SK-N-SH (cell line): Measurements from ENCODE around the gene OCA2. TPM values are rescaled to one million over a fixed set of nuclear protein-coding genes. Genes with fewer than 3 reads are reported as not detected.

ENCODE experiments used
- CTCF ChIA-PET: fragments of 300-600, 350-600 bp; formaldehyde crosslinking; extraction: SDS; loops from one replicate; lab custom pipeline; 2021; lab: Yijun Ruan, JAX
- POLR2A ChIA-PET: fragments of 350-600 bp; sonication (Branson Sonifier 250); formaldehyde crosslinking; extraction: SDS; loops from one replicate; lab custom pipeline; 2020; ENCODE audit warnings: antibody characterized with exemption, inconsistent platforms; lab: Yijun Ruan, JAX
- DNase-seq: peaks from one replicate; pipeline ENCODE4 v3.0.0; 2012
- H2AFZ ChIP-seq: fragments of 200-600 bp; sonication (generic); 2 replicates; pipeline ENCODE4 v1.8.1; 2016; ENCODE audit warnings: antibody characterized with exemption, mild to moderate bottlenecking, low read depth
- H3F3A ChIP-seq: fragments of 200-600 bp; sonication (generic); replicated peaks from 2 replicates; pipeline ENCODE3; 2016; ENCODE audit warnings: antibody characterized with exemption, mild to moderate bottlenecking; ENCODE audit not compliant: insufficient read depth
- H3K27ac ChIP-seq, 2 experiments: fragments of 200-500 bp in 1 of 2; fragments of 200-600 bp in 1 of 2; sonication (Bioruptor generic) in 1 of 2; sonication (generic), shearing (Covaris generic) in 1 of 2; 2 replicates each; pipeline versions ENCODE4 v1.5.1 to v1.6.1; 2014 to 2016; ENCODE audit warnings: low read depth in 2 of 2, inconsistent platforms in 1 of 2, low read length in 1 of 2, mild to moderate bottlenecking in 1 of 2, mixed read lengths in 1 of 2
- H3K27me3 ChIP-seq: fragments of 200-600 bp; sonication (generic), shearing (Covaris generic); 2 replicates; pipeline ENCODE4 v1.6.1; 2016; ENCODE audit warnings: mixed run types; ENCODE audit not compliant: insufficient read depth
- H3K36me3 ChIP-seq, 2 experiments: fragments of 200-500 bp in 1 of 2; fragments of 200-600 bp in 1 of 2; sonication (Bioruptor generic) in 1 of 2; sonication (generic) in 1 of 2; replicated peaks in 1 of 2; 2 replicates each; pipeline versions ENCODE3 to v1.5.1; 2014 to 2016; ENCODE audit warnings: low read length in 1 of 2, mild to moderate bottlenecking in 1 of 2; ENCODE audit not compliant: insufficient read depth in 2 of 2, control insufficient read depth in 1 of 2
- H3K4me1 ChIP-seq, 2 experiments: fragments of 200-500 bp in 1 of 2; fragments of 200-600 bp in 1 of 2; sonication (Bioruptor generic) in 1 of 2; sonication (generic), shearing (Covaris generic) in 1 of 2; 2 replicates each; pipeline versions ENCODE4 v1.5.1 to v1.6.1; 2014 to 2016; ENCODE audit warnings: low read depth in 1 of 2, low read length in 1 of 2, mixed run types in 1 of 2; ENCODE audit not compliant: insufficient read depth in 2 of 2, control insufficient read depth in 1 of 2
- H3K4me2 ChIP-seq: fragments of 200-600 bp; sonication (generic), shearing (Covaris generic); 2 replicates; pipeline ENCODE4 v1.6.1; 2017; ENCODE audit warnings: mixed run types
- H3K4me3 ChIP-seq, 2 experiments: fragments of 200-500 bp in 1 of 2; fragments of 200-600 bp in 1 of 2; sonication (Bioruptor generic) in 1 of 2; sonication (generic), shearing (Covaris generic) in 1 of 2; 2 replicates each; pipeline versions ENCODE4 v1.5.1 to v1.8.1; 2014 to 2016; ENCODE audit warnings: low read depth in 2 of 2, inconsistent platforms in 1 of 2, low read length in 1 of 2, mild to moderate bottlenecking in 1 of 2, mixed read lengths in 1 of 2, moderate library complexity in 1 of 2
- H3K79me2 ChIP-seq: fragments of 200-600 bp; sonication (generic); 2 replicates; pipeline ENCODE4 v1.8.1; 2017; ENCODE audit warnings: mild to moderate bottlenecking; ENCODE audit not compliant: insufficient read depth
- H3K9ac ChIP-seq: fragments of 200-600 bp; sonication (generic); 2 replicates; pipeline ENCODE4 v1.6.1; 2017; ENCODE audit warnings: mixed run types
- H3K9me2 ChIP-seq: fragments of 200-600 bp; sonication (generic); 2 replicates; pipeline ENCODE4 v1.6.1; 2017; ENCODE audit warnings: mixed run types
- H3K9me3 ChIP-seq: fragments of 200-600 bp; sonication (generic); 2 replicates; pipeline ENCODE4 v1.6.1; 2017; ENCODE audit warnings: mixed run types, mild to moderate bottlenecking, moderate library complexity
- H4K20me1 ChIP-seq: fragments of 200-600 bp; sonication (generic); 2 replicates; pipeline ENCODE4 v1.6.1; 2017; ENCODE audit warnings: mild to moderate bottlenecking, mixed run types; ENCODE audit not compliant: insufficient read depth
- ELF1 ChIP-seq: IDR thresholded peaks from 2 replicates; pipeline ENCODE4 v1.4.0; 2012
- EP300 ChIP-seq, 2 experiments: IDR thresholded peaks; 2 replicates each; pipeline versions ENCODE4 v1.4.0 to v1.6.1; 2012; ENCODE audit warnings: borderline replicate concordance in 1 of 2, low read depth in 1 of 2, low read length in 1 of 2
- FOSL2 ChIP-seq: IDR thresholded peaks from 2 replicates; pipeline ENCODE4 v1.4.0; 2012; ENCODE audit warnings: low read depth, mild to moderate bottlenecking, moderate library complexity, borderline replicate concordance
- FOXJ3 ChIP-seq: sonication (generic); formaldehyde crosslinking; IDR thresholded peaks from 2 replicates; pipeline ENCODE4 v1.5.1; 2020; ENCODE audit warnings: mild to moderate bottlenecking, missing genetic modification reagents
- GABPA ChIP-seq: IDR thresholded peaks from 2 replicates; pipeline ENCODE4 v1.4.0; 2012; ENCODE audit warnings: low read depth, mild to moderate bottlenecking
- GATA2 ChIP-seq: sonication (generic); formaldehyde crosslinking; IDR thresholded peaks from 2 replicates; pipeline ENCODE4 v1.5.0; 2020; ENCODE audit warnings: mild to moderate bottlenecking, missing genetic modification reagents
- IRF3 ChIP-seq: fragments of 150-350 bp; IDR thresholded peaks from 2 replicates; pipeline ENCODE4 v1.6.1; 2016; ENCODE audit warnings: mild to moderate bottlenecking, low read depth, low read length
- MAX ChIP-seq: IDR thresholded peaks from 2 replicates; pipeline ENCODE4 v1.4.0; 2012; ENCODE audit warnings: low read depth
- MEF2A ChIP-seq: IDR thresholded peaks from 2 replicates; pipeline ENCODE4 v1.4.0; 2012; ENCODE audit warnings: low read depth, borderline replicate concordance
- POLR2AphosphoS5 ChIP-seq: IDR thresholded peaks from 2 replicates; pipeline ENCODE4 v1.6.1; 2012; ENCODE audit warnings: low read depth, low read length
- RAD21 ChIP-seq: IDR thresholded peaks from 2 replicates; pipeline ENCODE4 v1.6.1; 2012; ENCODE audit warnings: mild to moderate bottlenecking, low read length
- RCOR1 ChIP-seq: fragments of 150-350 bp; IDR thresholded peaks from 2 replicates; pipeline ENCODE4 v1.6.1; 2017; ENCODE audit warnings: antibody characterized with exemption, low read length
- REST ChIP-seq: IDR thresholded peaks from 2 replicates; pipeline ENCODE4 v1.6.1; 2012; ENCODE audit warnings: mild to moderate bottlenecking, low read depth, low read length, moderate library complexity
- RFX5 ChIP-seq: IDR thresholded peaks from 2 replicates; pipeline ENCODE4 v1.6.1; 2012; ENCODE audit warnings: mild to moderate bottlenecking, improper control_type of control experiment, low read length
- SIN3A ChIP-seq: IDR thresholded peaks from 2 replicates; pipeline ENCODE4 v1.6.1; 2012; ENCODE audit warnings: low read depth, mild to moderate bottlenecking, low read length, moderate library complexity, borderline replicate concordance
- SMC3 ChIP-seq: IDR thresholded peaks from 2 replicates; pipeline ENCODE4 v1.6.1; 2012; ENCODE audit warnings: low read depth, low read length, improper control_type of control experiment
- TEAD4 ChIP-seq: IDR thresholded peaks from 2 replicates; pipeline ENCODE4 v1.4.0; 2012; ENCODE audit warnings: mild to moderate bottlenecking, borderline replicate concordance; ENCODE audit not compliant: insufficient read depth
- USF1 ChIP-seq: IDR thresholded peaks from 2 replicates; pipeline ENCODE4 v1.4.0; 2012; ENCODE audit warnings: low read depth, borderline replicate concordance
- YY1 ChIP-seq: IDR thresholded peaks from 2 replicates; pipeline ENCODE4 v1.4.0; 2012; ENCODE audit warnings: low read depth, mild to moderate bottlenecking
- ZBTB33 ChIP-seq: IDR thresholded peaks from 2 replicates; pipeline ENCODE4 v1.4.0; 2012; ENCODE audit warnings: low read depth, borderline replicate concordance
- WGBS: methylation state at CpG from one replicate; pipeline ENCODE4 v1.1.6; 2017; ENCODE audit warnings: low lambda C conversion rate; 5-methylcytosine and 5-hydroxymethylcytosine counted together
- polyA plus RNA-seq, 3 experiments: library from polyadenylated mRNA; depleted of rRNA; stranded (reverse); fragments of >200 nt; gene quantifications; 2 replicates each; pipeline ENCODE4 v1.2.3, GENCODE V29; 2012

OCA2 gene
- polyA plus RNA-seq, 1 of the 3 experiments (the other 2 are of a cell fraction), result 0.16 TPM

GRCh38 chr15:28128031-28128430 is 28.9 kb upstream of the OCA2 start:
- CTCF ChIA-PET, result interaction anchor here (1.2 kb wide), 1 partner anchor 11 kb away, joined by 3 read pairs; no protein-coding TSS in a partner anchor
- TF ChIP-seq RFX5, result no peak
- TF ChIP-seq SIN3A, result no peak
- TF ChIP-seq FOXJ3 (CRISPR knock-in tag), result no peak
- no peak for TF ChIP-seq MAX
- no peak for TF ChIP-seq FOSL2
- TF ChIP-seq YY1, result no peak
- no peak for TF ChIP-seq RCOR1
- TF ChIP-seq REST, result no peak
- no peak for TF ChIP-seq TEAD4
- TF ChIP-seq SMC3, result no peak
- TF ChIP-seq POLR2AphosphoS5, result no peak
- no peak for TF ChIP-seq ELF1
- no peak for TF ChIP-seq MEF2A
- no peak for TF ChIP-seq ZBTB33
- TF ChIP-seq GATA2 (CRISPR knock-in tag), result no peak
- TF ChIP-seq USF1, result no peak
- TF ChIP-seq EP300 (IDR thresholded peaks at IDR 0.05; ENCODE audit: borderline replicate concordance in 1 of 2, low read depth in 1 of 2, low read length in 1 of 2), result no peak
- no peak for TF ChIP-seq GABPA
- TF ChIP-seq IRF3, result no peak
- no peak for TF ChIP-seq RAD21
- Histone ChIP-seq H4K20me1 (0 out of 2 replicates have a peak, but pooled peaks cover 4% of the 10 kb centered on the region), H3K9me2 (no peaks in the 10 kb centered on the region), H3K4me1 (peaks cover 0 to 12% of the 10 kb centered on the region in 2 experiments; a peak in 3 of 4 replicates), H3K27me3 (no peaks in the 10 kb centered on the region), H3K79me2 (no peaks in the 10 kb centered on the region), H3K4me3 (no peak overlapping the region), H3F3A (peaks cover 17% of the 10 kb centered on the region), H3K9me3 (no peaks in the 10 kb centered on the region), H3K36me3 (peaks cover 6 to 48% of the 10 kb centered on the region in 2 experiments), H3K4me2 (no peak overlapping the region), H3K27ac (no peak overlapping the region), H2AFZ (no peak overlapping the region), H3K9ac (no peak overlapping the region)
- WGBS, result 92% methylated on average over 11 of the region's 11 CpGs
- no peak for DNase-seq
- POLR2A ChIA-PET, result no interaction called here
